Measurements from ENCODE around the gene MSL3B.

MSL3B gene

DNA sequence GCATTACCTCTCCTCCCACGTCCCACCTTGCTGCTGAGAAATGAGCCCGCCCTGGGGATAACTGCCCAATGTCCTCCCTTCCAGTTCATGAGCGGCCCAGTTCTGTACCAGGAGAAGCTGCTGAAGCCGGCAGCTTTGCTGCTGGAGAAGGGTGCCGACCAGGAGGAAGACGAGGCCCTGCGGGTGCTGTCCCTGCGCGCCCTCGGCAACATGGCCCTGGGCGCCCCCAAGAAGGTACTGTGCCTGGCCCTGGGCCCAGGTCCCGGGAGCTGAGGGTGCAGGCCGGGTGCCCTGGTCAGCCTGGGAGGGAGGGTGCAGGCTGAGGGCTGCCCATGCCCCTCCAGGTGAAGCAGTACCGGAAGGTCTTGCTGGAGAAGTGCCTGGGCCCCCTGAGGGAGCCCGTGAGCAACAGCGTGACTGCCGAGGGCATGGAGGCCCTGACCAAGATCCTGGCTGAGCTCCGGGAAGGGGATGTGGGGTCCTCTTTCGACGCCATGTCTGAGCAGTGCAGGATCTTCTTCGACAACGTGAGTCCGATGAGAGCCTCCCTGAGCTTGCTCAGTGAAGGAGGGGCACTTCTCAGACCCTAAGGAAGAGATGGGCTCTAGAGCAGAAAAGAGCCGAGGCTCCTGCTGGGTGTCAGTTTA is 39.5 kb downstream of the MSL3B start:
- Histone ChIP-seq H3K9ac (ENCODE audit: low read depth in 1 of 2, low read length in 2 of 2) (no peak overlapping the region), H3K9me3 (ENCODE audit: control insufficient read depth in 4 of 4, low read length in 3 of 4) (no peaks in the 10 kb centered on the region), H3K4me3 (ENCODE audit: low read depth in 1 of 3, low read length in 3 of 3) (no peak overlapping the region), H3K36me3 (ENCODE audit: control insufficient read depth in 4 of 4, insufficient read depth in 3 of 4, low read depth in 1 of 4, low read length in 3 of 4) (no peaks in the 10 kb centered on the region), H3K27ac (ENCODE audit: low read depth in 1 of 2, low read length in 2 of 2) (no peak overlapping the region), H3K27me3 (ENCODE audit: control insufficient read depth in 4 of 4, insufficient read depth in 4 of 4, low read length in 3 of 4) (no peaks in the 10 kb centered on the region), H3K4me1 (ENCODE audit: control insufficient read depth in 4 of 4, insufficient read depth in 4 of 4, low read length in 3 of 4) (peaks cover 0 to 9% (median 4%) of the 10 kb centered on the region in 4 donors)
- TF ChIP-seq SP1 (IDR thresholded peaks at IDR 0.05) (no peak), HNF4G (IDR thresholded peaks at IDR 0.05) (no peak), FOXA2 (IDR thresholded peaks at IDR 0.05) (no peak), YY1 (IDR thresholded peaks at IDR 0.05) (no peak), RXRA (IDR thresholded peaks at IDR 0.05) (no peak), HNF4A (conservative IDR thresholded peaks at IDR 0.05) (no peak), NR2F2 (IDR thresholded peaks at IDR 0.05) (no peak), TAF1 (conservative IDR thresholded peaks at IDR 0.05) (no peak), GABPA (IDR thresholded peaks at IDR 0.05 in 1 of 2, conservative IDR thresholded peaks at IDR 0.05 in 1 of 2) (no peak), EGR1 (IDR thresholded peaks at IDR 0.05; ENCODE audit: low read depth in 2 of 2) (no peak), FOXA1 (IDR thresholded peaks at IDR 0.05) (no peak)
- TF ChIP-seq, protein P1, sequence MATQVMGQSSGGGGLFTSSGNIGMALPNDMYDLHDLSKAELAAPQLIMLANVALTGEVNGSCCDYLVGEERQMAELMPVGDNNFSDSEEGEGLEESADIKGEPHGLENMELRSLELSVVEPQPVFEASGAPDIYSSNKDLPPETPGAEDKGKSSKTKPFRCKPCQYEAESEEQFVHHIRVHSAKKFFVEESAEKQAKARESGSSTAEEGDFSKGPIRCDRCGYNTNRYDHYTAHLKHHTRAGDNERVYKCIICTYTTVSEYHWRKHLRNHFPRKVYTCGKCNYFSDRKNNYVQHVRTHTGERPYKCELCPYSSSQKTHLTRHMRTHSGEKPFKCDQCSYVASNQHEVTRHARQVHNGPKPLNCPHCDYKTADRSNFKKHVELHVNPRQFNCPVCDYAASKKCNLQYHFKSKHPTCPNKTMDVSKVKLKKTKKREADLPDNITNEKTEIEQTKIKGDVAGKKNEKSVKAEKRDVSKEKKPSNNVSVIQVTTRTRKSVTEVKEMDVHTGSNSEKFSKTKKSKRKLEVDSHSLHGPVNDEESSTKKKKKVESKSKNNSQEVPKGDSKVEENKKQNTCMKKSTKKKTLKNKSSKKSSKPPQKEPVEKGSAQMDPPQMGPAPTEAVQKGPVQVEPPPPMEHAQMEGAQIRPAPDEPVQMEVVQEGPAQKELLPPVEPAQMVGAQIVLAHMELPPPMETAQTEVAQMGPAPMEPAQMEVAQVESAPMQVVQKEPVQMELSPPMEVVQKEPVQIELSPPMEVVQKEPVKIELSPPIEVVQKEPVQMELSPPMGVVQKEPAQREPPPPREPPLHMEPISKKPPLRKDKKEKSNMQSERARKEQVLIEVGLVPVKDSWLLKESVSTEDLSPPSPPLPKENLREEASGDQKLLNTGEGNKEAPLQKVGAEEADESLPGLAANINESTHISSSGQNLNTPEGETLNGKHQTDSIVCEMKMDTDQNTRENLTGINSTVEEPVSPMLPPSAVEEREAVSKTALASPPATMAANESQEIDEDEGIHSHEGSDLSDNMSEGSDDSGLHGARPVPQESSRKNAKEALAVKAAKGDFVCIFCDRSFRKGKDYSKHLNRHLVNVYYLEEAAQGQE (IDR thresholded peaks at IDR 0.05), result no peak
- TF ChIP-seq, protein P2, sequence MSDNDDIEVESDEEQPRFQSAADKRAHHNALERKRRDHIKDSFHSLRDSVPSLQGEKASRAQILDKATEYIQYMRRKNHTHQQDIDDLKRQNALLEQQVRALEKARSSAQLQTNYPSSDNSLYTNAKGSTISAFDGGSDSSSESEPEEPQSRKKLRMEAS (IDR thresholded peaks at IDR 0.05), result no peak
- TF ChIP-seq, protein P3, sequence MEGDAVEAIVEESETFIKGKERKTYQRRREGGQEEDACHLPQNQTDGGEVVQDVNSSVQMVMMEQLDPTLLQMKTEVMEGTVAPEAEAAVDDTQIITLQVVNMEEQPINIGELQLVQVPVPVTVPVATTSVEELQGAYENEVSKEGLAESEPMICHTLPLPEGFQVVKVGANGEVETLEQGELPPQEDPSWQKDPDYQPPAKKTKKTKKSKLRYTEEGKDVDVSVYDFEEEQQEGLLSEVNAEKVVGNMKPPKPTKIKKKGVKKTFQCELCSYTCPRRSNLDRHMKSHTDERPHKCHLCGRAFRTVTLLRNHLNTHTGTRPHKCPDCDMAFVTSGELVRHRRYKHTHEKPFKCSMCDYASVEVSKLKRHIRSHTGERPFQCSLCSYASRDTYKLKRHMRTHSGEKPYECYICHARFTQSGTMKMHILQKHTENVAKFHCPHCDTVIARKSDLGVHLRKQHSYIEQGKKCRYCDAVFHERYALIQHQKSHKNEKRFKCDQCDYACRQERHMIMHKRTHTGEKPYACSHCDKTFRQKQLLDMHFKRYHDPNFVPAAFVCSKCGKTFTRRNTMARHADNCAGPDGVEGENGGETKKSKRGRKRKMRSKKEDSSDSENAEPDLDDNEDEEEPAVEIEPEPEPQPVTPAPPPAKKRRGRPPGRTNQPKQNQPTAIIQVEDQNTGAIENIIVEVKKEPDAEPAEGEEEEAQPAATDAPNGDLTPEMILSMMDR (IDR thresholded peaks at IDR 0.05; ENCODE audit: low read depth, low read length, missing input control), result no peak
- TF ChIP-seq, protein P4, sequence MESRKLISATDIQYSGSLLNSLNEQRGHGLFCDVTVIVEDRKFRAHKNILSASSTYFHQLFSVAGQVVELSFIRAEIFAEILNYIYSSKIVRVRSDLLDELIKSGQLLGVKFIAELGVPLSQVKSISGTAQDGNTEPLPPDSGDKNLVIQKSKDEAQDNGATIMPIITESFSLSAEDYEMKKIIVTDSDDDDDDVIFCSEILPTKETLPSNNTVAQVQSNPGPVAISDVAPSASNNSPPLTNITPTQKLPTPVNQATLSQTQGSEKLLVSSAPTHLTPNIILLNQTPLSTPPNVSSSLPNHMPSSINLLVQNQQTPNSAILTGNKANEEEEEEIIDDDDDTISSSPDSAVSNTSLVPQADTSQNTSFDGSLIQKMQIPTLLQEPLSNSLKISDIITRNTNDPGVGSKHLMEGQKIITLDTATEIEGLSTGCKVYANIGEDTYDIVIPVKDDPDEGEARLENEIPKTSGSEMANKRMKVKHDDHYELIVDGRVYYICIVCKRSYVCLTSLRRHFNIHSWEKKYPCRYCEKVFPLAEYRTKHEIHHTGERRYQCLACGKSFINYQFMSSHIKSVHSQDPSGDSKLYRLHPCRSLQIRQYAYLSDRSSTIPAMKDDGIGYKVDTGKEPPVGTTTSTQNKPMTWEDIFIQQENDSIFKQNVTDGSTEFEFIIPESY (IDR thresholded peaks at IDR 0.05), result no peak
- TF ChIP-seq, protein P5, sequence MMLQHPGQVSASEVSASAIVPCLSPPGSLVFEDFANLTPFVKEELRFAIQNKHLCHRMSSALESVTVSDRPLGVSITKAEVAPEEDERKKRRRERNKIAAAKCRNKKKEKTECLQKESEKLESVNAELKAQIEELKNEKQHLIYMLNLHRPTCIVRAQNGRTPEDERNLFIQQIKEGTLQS (IDR thresholded peaks at IDR 0.05), result no peak
- WGBS, result 90% methylated on average over 24 of the region's 24 CpGs
- no peak for DNase-seq (ENCODE audit: low spot score)
